ENCODE measurements around the gene GNE. TPM values are rescaled to one million over a fixed set of nuclear protein-coding genes. Genes with fewer than 3 reads are reported as not detected.

Gene GNE
- total and polyA plus RNA-seq, 2 of the 13 experiments (the other 11 are each of a cell fraction or from before 2014, with no cell fraction given) = 16.1 to 24.1 TPM

DNA sequence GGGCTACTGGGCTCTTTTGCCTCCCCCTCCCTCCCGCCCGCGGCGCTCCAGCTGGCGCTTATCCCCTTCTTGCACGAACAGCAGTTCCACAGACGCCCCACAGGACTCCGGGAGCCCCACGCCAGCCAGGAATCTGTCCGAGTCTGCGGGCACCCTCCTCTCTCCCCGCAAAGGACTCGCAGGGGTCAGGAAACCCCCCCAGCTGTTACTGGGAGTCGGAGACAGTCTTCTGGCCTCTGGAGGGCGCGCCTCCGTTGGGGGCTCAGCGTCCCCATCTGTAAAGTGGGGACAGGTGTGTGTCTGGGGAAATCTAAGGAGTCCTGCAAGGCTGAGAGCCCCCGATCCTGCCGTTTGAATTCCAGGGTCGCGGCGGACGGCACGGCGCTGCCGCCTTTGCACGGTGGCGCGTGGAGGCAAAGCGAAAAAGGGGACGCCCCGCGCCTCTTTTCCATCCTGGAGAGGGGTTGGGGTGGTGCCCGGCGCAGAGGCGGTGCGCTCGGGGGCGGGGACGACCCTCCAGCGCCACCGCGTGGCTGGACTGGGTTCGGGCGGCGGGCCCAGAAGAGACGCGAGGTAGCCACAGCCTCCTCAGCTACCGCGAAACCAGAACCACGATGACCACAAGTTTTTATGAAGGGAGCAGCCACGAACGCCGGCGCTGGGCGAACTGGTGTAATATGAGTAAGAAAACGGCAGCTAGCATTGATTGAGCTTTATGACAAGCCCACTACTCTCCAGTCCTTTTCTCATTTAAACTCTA, 91.9 kb downstream of the GNE start (continued):
- no peak for TF ChIP-seq POLR2AphosphoS5 (IDR thresholded peaks at IDR 0.05; ENCODE audit: low read depth, low read length)
- TF ChIP-seq, protein P1, sequence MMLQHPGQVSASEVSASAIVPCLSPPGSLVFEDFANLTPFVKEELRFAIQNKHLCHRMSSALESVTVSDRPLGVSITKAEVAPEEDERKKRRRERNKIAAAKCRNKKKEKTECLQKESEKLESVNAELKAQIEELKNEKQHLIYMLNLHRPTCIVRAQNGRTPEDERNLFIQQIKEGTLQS (CRISPR knock-in tag; IDR thresholded peaks at IDR 0.05) = no peak
- no peak for TF ChIP-seq SOX6 (IDR thresholded peaks at IDR 0.05)
- no peak for TF ChIP-seq SOX6 (CRISPR knock-in tag; IDR thresholded peaks at IDR 0.05)
- no peak for TF ChIP-seq CHD2 (IDR thresholded peaks at IDR 0.05; ENCODE audit: low read depth, low read length)
- TF ChIP-seq, protein P2, sequence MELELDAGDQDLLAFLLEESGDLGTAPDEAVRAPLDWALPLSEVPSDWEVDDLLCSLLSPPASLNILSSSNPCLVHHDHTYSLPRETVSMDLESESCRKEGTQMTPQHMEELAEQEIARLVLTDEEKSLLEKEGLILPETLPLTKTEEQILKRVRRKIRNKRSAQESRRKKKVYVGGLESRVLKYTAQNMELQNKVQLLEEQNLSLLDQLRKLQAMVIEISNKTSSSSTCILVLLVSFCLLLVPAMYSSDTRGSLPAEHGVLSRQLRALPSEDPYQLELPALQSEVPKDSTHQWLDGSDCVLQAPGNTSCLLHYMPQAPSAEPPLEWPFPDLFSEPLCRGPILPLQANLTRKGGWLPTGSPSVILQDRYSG (CRISPR knock-in tag; IDR thresholded peaks at IDR 0.05) = no peak
- no peak for TF ChIP-seq ZNF878 (CRISPR knock-in tag; IDR thresholded peaks at IDR 0.05)
- TF ChIP-seq ZNF546 (CRISPR knock-in tag; conservative IDR thresholded peaks at IDR 0.05) = no peak
- TF ChIP-seq POGZ (CRISPR knock-in tag; IDR thresholded peaks at IDR 0.05) = no peak
- no peak for TF ChIP-seq YEATS4 (CRISPR knock-in tag; IDR thresholded peaks at IDR 0.05; ENCODE audit: borderline replicate concordance)
- no peak for TF ChIP-seq ZFP36L2 (CRISPR knock-in tag; IDR thresholded peaks at IDR 0.05)
- TF ChIP-seq ZFP90 (CRISPR knock-in tag; IDR thresholded peaks at IDR 0.05; ENCODE audit: borderline replicate concordance) = no peak
- no peak for TF ChIP-seq HMGA1 (CRISPR knock-in tag; conservative IDR thresholded peaks at IDR 0.05)
- no peak for TF ChIP-seq DMAP1 (CRISPR knock-in tag; IDR thresholded peaks at IDR 0.05)
- TF ChIP-seq, protein P3, sequence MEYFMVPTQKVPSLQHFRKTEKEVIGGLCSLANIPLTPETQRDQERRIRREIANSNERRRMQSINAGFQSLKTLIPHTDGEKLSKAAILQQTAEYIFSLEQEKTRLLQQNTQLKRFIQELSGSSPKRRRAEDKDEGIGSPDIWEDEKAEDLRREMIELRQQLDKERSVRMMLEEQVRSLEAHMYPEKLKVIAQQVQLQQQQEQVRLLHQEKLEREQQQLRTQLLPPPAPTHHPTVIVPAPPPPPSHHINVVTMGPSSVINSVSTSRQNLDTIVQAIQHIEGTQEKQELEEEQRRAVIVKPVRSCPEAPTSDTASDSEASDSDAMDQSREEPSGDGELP (IDR thresholded peaks at IDR 0.05; ENCODE audit: borderline replicate concordance, low read depth) = no peak
- no peak for TF ChIP-seq CC2D1A (CRISPR knock-in tag; IDR thresholded peaks at IDR 0.05)
- no peak for TF ChIP-seq IRF1 (CRISPR knock-in tag; IDR thresholded peaks at IDR 0.05; ENCODE audit: low read depth)
- no peak for TF ChIP-seq PCBP1 (IDR thresholded peaks at IDR 0.05; ENCODE audit: borderline replicate concordance, low read depth, low read length)
- no peak for TF ChIP-seq SIX1 (CRISPR knock-in tag; IDR thresholded peaks at IDR 0.05; ENCODE audit: borderline replicate concordance)
- no peak for TF ChIP-seq ZNF367 (CRISPR knock-in tag; IDR thresholded peaks at IDR 0.05; ENCODE audit: borderline replicate concordance)
- TF ChIP-seq JUN (CRISPR knock-in tag; IDR thresholded peaks at IDR 0.05) = no peak
- no peak for TF ChIP-seq RNF2 (conservative IDR thresholded peaks at IDR 0.05; ENCODE audit: low read depth)
- TF ChIP-seq RAD51 (IDR thresholded peaks at IDR 0.05; ENCODE audit: borderline replicate concordance) = no peak
- TF ChIP-seq ZFP62 (CRISPR knock-in tag; IDR thresholded peaks at IDR 0.05) = no peak
- no peak for TF ChIP-seq DNMT1 (CRISPR knock-in tag; IDR thresholded peaks at IDR 0.05)
- TF ChIP-seq CCDC6 (CRISPR knock-in tag; IDR thresholded peaks at IDR 0.05) = no peak
- no peak for TF ChIP-seq ZNF44 (CRISPR knock-in tag; IDR thresholded peaks at IDR 0.05)
- TF ChIP-seq ZBTB26 (CRISPR knock-in tag; IDR thresholded peaks at IDR 0.05; ENCODE audit: borderline replicate concordance) = no peak
- TF ChIP-seq ZBTB20 (CRISPR knock-in tag; IDR thresholded peaks at IDR 0.05; ENCODE audit: borderline replicate concordance, low read depth) = no peak
- TF ChIP-seq MBNL3 (CRISPR knock-in tag; conservative IDR thresholded peaks at IDR 0.05) = no peak
